HEK293 (cell line): ENCODE data around the gene PRDM13.
A peak's percentile ranks its signal among the peaks of the same experiment; 100 is the strongest.

Experiments
- ELK4 ChIP-seq: IDR thresholded peaks from 2 replicates; pipeline ENCODE4 v1.6.1; 2011; ENCODE audit warnings: mild to moderate bottlenecking, low read depth, low read length, borderline replicate concordance
- GFI1B ChIP-seq: fragments of 450-650 bp; formaldehyde crosslinking; IDR thresholded peaks from 2 replicates; pipeline ENCODE4 v1.5.1; 2016; ENCODE audit warnings: missing biosample characterization, missing genetic modification characterization
- HIC1 ChIP-seq: fragments of 450-650 bp; formaldehyde crosslinking; IDR thresholded peaks from 2 replicates; pipeline ENCODE4 v1.5.1; 2016; ENCODE audit warnings: missing biosample characterization, missing genetic modification characterization
- KLF9 ChIP-seq: fragments of 450-650 bp; formaldehyde crosslinking; IDR thresholded peaks from 2 replicates; pipeline ENCODE4 v1.5.1; 2016; ENCODE audit warnings: missing biosample characterization, missing genetic modification characterization, low read depth
- MYNN ChIP-seq: fragments of 450-650 bp; formaldehyde crosslinking; IDR thresholded peaks from 2 replicates; pipeline ENCODE4 v1.5.1; 2016; ENCODE audit warnings: missing biosample characterization, missing genetic modification characterization, borderline replicate concordance
- PBX3 ChIP-seq: sonication (generic); formaldehyde crosslinking; IDR thresholded peaks from 2 replicates; pipeline ENCODE4 v1.8.1; 2022; ENCODE audit warnings: mild to moderate bottlenecking, moderate library complexity, missing genetic modification reagents
- PRDM1 ChIP-seq: fragments of 450-650 bp; formaldehyde crosslinking; IDR thresholded peaks from 2 replicates; pipeline ENCODE4; 2016; ENCODE audit warnings: missing biosample characterization, missing genetic modification characterization
- ZBTB48 ChIP-seq: fragments of 450-650 bp; formaldehyde crosslinking; IDR thresholded peaks from 2 replicates; pipeline ENCODE4 v1.5.1; 2016; ENCODE audit warnings: missing biosample characterization, missing genetic modification characterization
- ZNF146 ChIP-seq: fragments of 450-650 bp; formaldehyde crosslinking; IDR thresholded peaks from 2 replicates; pipeline ENCODE4 v1.5.1; 2016; ENCODE audit warnings: missing biosample characterization, missing genetic modification characterization
- ZNF239 ChIP-seq: fragments of 450-650 bp; formaldehyde crosslinking; IDR thresholded peaks from 2 replicates; pipeline ENCODE4 v1.5.1; 2016; ENCODE audit warnings: missing biosample characterization, missing genetic modification characterization
- ZNF248 ChIP-seq: fragments of 450-650 bp; formaldehyde crosslinking; IDR thresholded peaks from 2 replicates; pipeline ENCODE4 v1.5.1; 2017; ENCODE audit warnings: missing biosample characterization, missing genetic modification characterization
- ZNF529 ChIP-seq: fragments of 450-650 bp; formaldehyde crosslinking; IDR thresholded peaks from 2 replicates; pipeline ENCODE4 v1.5.1; 2017; ENCODE audit warnings: missing genetic modification characterization, missing biosample characterization; ENCODE audit not compliant: insufficient replicate concordance
- ZNF549 ChIP-seq: fragments of 450-650 bp; IDR thresholded peaks from 2 replicates; pipeline ENCODE4 v1.5.1; 2018; ENCODE audit warnings: missing biosample characterization, missing genetic modification characterization, mild to moderate bottlenecking, inconsistent platforms, moderate library complexity
- ZNF555 ChIP-seq: fragments of 450-650 bp; formaldehyde crosslinking; conservative IDR thresholded peaks from 2 replicates; pipeline ENCODE4 v1.5.1; 2017; ENCODE audit warnings: missing biosample characterization, mild to moderate bottlenecking, missing genetic modification characterization, inconsistent platforms
- ZNF561 ChIP-seq: fragments of 450-650 bp; IDR thresholded peaks from 2 replicates; pipeline ENCODE4 v1.5.1; 2018; ENCODE audit warnings: missing biosample characterization, missing genetic modification characterization, borderline replicate concordance
- ZNF571 ChIP-seq: fragments of 450-650 bp; formaldehyde crosslinking; IDR thresholded peaks from 2 replicates; pipeline ENCODE4 v1.5.0; 2017; ENCODE audit warnings: missing biosample characterization, missing genetic modification characterization
- ZNF610 ChIP-seq: fragments of 450-650 bp; formaldehyde crosslinking; IDR thresholded peaks from 2 replicates; pipeline ENCODE4 v1.5.1; 2016; ENCODE audit warnings: missing biosample characterization, missing genetic modification characterization, borderline replicate concordance
- ZNF658 ChIP-seq: fragments of 450-650 bp; formaldehyde crosslinking; IDR thresholded peaks from 2 replicates; pipeline ENCODE4; 2016; ENCODE audit warnings: missing biosample characterization, missing genetic modification characterization
- ZNF768 ChIP-seq: fragments of 450-650 bp; formaldehyde crosslinking; IDR thresholded peaks from 2 replicates; pipeline ENCODE4 v1.5.1; 2018; ENCODE audit warnings: missing biosample characterization, mild to moderate bottlenecking, missing genetic modification characterization
- ZNF785 ChIP-seq: fragments of 450-650 bp; formaldehyde crosslinking; IDR thresholded peaks from 2 replicates; pipeline ENCODE4 v1.5.1; 2016; ENCODE audit warnings: missing biosample characterization, missing genetic modification characterization
- ZSCAN4 ChIP-seq: fragments of 450-650 bp; formaldehyde crosslinking; IDR thresholded peaks from 2 replicates; pipeline ENCODE4 v1.5.1; 2017; ENCODE audit warnings: missing biosample characterization, missing genetic modification characterization
- ZXDB ChIP-seq: fragments of 450-650 bp; formaldehyde crosslinking; IDR thresholded peaks from 2 replicates; pipeline ENCODE4 v1.5.1; 2016; ENCODE audit warnings: missing biosample characterization, missing genetic modification characterization
- TF ChIP-seq, protein P1 (sequence below): fragments of 450-650 bp; formaldehyde crosslinking; IDR thresholded peaks from 2 replicates; pipeline ENCODE4 v1.5.1; 2017; ENCODE audit warnings: missing biosample characterization, missing genetic modification characterization
- TF ChIP-seq, protein P2 (sequence below): fragments of 450-650 bp; formaldehyde crosslinking; IDR thresholded peaks from 2 replicates; pipeline ENCODE4 v1.5.1; 2017; ENCODE audit warnings: missing biosample characterization, missing genetic modification characterization
- TF ChIP-seq, protein P3 (sequence below): fragments of 450-650 bp; formaldehyde crosslinking; conservative IDR thresholded peaks from 2 replicates; pipeline ENCODE4 v1.5.1; 2016; ENCODE audit warnings: low read depth, missing biosample characterization, missing genetic modification characterization

Gene PRDM13

DNA sequence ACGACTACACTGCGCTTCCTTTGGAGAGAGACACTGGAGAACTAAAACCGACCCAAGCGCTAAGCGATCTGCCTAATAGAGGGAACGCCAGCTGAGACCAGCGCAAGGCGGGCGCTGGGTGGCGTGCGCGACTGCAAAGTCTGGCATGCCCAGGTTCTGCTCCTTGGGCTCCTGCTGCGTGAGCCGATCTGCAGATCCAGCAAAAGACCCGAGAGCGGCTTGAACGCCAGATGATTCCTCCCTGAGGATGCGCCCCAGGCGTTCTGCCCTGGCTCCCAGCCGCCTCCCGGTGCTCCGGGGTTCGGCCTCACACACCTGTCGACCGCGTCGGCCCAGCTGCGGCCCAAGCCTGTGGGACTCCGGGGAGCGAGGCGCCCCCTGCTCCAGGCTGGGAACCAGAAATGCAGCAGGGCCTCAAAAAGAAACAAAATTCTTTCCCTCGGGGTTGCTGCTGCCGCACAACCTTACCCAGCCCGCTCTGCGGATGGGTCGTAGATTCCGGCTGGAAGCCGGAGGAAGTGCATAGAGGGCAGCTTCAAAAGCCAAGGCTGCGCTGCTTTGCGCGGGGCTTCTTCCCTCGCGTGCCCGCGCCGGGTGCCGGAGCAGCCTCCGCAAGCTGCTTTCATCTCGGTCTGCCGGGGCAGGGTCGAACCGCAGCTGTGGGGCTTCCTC lies 17.9 kb upstream of the PRDM13 start (continued):
- TF ChIP-seq ZBTB48 (tag by site-specific recombination) (no peak), ELK4 (no peak), KLF9 (tag by site-specific recombination) (no peak), ZNF248 (tag by site-specific recombination) (no peak), PBX3 (CRISPR knock-in tag) (no peak), MYNN (tag by site-specific recombination) (no peak), ZNF561 (tag by site-specific recombination) (peak; percentile 90), ZNF146 (tag by site-specific recombination) (no peak), ZNF610 (tag by site-specific recombination) (peak; percentile 84), ZNF658 (no peak), ZNF239 (tag by site-specific recombination) (no peak), ZNF571 (tag by site-specific recombination) (no peak), ZNF549 (tag by site-specific recombination) (no peak), ZSCAN4 (tag by site-specific recombination) (0 out of 2 replicates have a peak, but pooled peaks have one; percentile 21), ZNF785 (tag by site-specific recombination) (no peak), PRDM1 (tag by site-specific recombination) (no peak), ZXDB (tag by site-specific recombination) (peak; percentile 60), ZNF768 (tag by site-specific recombination) (no peak), GFI1B (no peak), HIC1 (tag by site-specific recombination) (no peak; the same call in 1 of the 2 replicates), ZNF529 (tag by site-specific recombination) (no peak), ZNF555 (no peak)
- TF ChIP-seq, protein P1, sequence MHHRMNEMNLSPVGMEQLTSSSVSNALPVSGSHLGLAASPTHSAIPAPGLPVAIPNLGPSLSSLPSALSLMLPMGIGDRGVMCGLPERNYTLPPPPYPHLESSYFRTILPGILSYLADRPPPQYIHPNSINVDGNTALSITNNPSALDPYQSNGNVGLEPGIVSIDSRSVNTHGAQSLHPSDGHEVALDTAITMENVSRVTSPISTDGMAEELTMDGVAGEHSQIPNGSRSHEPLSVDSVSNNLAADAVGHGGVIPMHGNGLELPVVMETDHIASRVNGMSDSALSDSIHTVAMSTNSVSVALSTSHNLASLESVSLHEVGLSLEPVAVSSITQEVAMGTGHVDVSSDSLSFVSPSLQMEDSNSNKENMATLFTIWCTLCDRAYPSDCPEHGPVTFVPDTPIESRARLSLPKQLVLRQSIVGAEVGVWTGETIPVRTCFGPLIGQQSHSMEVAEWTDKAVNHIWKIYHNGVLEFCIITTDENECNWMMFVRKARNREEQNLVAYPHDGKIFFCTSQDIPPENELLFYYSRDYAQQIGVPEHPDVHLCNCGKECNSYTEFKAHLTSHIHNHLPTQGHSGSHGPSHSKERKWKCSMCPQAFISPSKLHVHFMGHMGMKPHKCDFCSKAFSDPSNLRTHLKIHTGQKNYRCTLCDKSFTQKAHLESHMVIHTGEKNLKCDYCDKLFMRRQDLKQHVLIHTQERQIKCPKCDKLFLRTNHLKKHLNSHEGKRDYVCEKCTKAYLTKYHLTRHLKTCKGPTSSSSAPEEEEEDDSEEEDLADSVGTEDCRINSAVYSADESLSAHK: no peak
- TF ChIP-seq, protein P2, sequence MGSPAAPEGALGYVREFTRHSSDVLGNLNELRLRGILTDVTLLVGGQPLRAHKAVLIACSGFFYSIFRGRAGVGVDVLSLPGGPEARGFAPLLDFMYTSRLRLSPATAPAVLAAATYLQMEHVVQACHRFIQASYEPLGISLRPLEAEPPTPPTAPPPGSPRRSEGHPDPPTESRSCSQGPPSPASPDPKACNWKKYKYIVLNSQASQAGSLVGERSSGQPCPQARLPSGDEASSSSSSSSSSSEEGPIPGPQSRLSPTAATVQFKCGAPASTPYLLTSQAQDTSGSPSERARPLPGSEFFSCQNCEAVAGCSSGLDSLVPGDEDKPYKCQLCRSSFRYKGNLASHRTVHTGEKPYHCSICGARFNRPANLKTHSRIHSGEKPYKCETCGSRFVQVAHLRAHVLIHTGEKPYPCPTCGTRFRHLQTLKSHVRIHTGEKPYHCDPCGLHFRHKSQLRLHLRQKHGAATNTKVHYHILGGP (tag by site-specific recombination): no peak
- TF ChIP-seq, protein P3, sequence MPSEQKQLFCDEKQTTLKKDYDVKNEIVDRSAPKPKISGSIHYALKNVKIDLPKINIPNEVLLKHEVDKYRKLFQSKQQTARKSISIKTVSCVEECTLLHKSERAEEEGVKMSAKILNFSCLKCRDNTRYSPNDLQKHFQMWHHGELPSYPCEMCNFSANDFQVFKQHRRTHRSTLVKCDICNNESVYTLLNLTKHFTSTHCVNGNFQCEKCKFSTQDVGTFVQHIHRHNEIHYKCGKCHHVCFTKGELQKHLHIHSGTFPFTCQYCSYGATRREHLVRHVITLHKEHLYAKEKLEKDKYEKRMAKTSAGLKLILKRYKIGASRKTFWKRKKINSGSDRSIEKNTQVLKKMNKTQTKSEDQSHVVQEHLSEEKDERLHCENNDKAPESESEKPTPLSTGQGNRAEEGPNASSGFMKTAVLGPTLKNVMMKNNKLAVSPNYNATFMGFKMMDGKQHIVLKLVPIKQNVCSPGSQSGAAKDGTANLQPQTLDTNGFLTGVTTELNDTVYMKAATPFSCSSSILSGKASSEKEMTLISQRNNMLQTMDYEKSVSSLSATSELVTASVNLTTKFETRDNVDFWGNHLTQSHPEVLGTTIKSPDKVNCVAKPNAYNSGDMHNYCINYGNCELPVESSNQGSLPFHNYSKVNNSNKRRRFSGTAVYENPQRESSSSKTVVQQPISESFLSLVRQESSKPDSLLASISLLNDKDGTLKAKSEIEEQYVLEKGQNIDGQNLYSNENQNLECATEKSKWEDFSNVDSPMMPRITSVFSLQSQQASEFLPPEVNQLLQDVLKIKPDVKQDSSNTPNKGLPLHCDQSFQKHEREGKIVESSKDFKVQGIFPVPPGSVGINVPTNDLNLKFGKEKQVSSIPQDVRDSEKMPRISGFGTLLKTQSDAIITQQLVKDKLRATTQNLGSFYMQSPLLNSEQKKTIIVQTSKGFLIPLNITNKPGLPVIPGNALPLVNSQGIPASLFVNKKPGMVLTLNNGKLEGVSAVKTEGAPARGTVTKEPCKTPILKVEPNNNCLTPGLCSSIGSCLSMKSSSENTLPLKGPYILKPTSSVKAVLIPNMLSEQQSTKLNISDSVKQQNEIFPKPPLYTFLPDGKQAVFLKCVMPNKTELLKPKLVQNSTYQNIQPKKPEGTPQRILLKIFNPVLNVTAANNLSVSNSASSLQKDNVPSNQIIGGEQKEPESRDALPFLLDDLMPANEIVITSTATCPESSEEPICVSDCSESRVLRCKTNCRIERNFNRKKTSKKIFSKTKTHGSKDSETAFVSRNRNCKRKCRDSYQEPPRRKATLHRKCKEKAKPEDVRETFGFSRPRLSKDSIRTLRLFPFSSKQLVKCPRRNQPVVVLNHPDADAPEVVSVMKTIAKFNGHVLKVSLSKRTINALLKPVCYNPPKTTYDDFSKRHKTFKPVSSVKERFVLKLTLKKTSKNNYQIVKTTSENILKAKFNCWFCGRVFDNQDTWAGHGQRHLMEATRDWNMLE (tag by site-specific recombination): no peak
